Measurements from ENCODE around the gene ATP10B.
"Not testable (repeated sequence)": the region's sequence is repeated elsewhere in the genome, so short reads cannot be mapped to it uniquely, and the experiment has no call there.

Gene ATP10B, protein sequence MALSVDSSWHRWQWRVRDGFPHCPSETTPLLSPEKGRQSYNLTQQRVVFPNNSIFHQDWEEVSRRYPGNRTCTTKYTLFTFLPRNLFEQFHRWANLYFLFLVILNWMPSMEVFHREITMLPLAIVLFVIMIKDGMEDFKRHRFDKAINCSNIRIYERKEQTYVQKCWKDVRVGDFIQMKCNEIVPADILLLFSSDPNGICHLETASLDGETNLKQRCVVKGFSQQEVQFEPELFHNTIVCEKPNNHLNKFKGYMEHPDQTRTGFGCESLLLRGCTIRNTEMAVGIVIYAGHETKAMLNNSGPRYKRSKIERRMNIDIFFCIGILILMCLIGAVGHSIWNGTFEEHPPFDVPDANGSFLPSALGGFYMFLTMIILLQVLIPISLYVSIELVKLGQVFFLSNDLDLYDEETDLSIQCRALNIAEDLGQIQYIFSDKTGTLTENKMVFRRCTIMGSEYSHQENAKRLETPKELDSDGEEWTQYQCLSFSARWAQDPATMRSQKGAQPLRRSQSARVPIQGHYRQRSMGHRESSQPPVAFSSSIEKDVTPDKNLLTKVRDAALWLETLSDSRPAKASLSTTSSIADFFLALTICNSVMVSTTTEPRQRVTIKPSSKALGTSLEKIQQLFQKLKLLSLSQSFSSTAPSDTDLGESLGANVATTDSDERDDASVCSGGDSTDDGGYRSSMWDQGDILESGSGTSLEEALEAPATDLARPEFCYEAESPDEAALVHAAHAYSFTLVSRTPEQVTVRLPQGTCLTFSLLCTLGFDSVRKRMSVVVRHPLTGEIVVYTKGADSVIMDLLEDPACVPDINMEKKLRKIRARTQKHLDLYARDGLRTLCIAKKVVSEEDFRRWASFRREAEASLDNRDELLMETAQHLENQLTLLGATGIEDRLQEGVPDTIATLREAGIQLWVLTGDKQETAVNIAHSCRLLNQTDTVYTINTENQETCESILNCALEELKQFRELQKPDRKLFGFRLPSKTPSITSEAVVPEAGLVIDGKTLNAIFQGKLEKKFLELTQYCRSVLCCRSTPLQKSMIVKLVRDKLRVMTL (N-terminal part only)

DNA sequence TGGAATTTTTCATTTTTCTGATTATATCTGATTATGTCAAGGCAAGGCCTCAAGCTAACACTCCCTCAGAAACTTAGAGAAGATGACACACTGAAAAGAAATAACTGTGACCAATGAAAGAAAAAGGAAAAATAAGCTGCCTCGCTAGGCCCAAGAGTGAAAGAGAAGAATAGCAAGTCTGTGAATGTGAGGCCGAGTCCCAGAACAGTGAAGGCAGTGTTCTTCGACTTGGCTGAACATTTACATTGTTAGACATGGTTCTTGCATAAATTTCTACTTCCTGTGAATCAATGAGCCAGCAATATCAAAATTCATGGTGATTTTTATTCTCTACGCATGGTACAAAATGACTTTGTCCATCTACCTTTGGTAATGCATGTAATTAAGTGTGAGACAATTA, at the start of gene ATP10B:
Gene ATP10B (minus strand): TSS at position 163 of the 400 bp plus-strand sequence. CDS start 164,137 bp downstream, outside the sequence.
- DNase-seq, result no peak

DNA sequence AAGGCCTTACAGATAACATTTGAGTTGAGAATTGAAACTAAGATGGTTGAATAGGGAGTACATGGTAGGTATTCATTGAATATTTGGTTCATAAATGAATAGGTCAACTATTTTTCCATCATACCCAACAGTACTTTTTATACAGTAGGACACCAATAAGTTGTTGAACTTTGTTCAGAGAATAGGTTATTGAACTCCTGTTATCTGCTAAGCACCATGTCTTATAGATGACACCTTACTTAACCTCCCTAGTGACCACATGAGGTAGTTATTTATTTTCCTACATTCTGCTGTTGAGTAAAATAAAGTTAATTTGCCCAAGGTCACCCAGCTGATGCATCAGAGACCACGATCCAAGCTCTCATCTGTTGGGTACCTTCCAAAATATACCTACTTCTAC, 49.6 kb upstream of the ATP10B start:
- no peak for DNase-seq

DNA sequence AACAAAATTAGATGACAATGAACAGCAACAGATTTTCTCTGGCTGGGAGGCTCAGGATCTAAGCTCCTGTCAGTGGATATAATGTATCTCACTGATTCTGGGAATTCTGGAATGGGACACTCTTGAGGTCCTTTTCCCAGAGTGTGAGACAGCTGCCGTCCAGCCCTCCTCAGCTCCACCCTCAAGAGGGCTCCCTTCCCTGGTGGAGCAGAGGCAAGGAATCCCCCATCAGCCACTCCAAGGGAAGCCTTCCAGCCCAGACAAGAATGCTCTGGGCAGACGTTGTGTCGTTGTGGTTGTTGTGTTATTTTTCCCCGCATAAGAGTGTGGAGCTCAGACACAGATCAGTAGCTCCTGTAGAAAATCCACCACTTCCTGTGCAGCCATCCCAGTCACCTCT, 47.7 kb upstream of the ATP10B start:
- DNase-seq, result no peak

DNA sequence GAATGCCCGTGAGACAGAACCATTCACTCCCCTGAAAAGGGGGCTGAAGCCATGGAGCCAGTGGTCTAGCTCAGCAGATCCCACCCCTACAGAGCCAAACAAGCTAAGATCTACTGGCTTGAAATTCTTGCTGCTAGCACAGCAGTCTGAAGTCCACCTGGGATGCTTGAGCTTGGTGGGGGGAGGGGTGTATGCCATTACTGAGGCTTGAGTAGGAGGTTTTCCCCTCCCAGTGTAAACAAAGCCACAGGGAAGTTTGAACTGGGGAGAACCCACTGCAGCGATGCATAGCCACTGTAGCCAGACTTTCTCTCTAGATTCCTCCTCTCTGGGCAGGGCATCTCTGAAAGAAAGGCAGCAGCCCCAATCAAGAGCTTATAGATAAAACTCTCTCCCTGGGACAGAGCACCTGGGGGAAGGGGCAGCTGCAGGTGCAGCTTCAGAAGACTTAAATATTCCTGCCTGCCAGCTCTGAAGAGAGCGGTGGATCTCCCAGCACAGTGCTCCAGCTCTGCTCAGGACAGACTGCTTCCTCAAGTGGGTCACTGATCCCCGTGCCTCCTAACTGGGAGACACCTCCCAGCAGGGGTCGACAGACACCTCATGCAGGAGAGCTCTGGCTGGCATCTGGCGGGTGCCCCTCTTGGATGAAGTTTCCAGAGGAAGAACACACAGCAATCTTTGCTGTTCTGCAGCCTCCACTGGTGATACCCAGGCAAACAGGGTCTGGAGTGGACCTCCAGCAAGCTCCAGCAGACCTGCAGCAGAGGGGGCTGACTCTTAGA, 41.4 kb upstream of the ATP10B start:
- DNase-seq, result not testable (repeated sequence)

DNA sequence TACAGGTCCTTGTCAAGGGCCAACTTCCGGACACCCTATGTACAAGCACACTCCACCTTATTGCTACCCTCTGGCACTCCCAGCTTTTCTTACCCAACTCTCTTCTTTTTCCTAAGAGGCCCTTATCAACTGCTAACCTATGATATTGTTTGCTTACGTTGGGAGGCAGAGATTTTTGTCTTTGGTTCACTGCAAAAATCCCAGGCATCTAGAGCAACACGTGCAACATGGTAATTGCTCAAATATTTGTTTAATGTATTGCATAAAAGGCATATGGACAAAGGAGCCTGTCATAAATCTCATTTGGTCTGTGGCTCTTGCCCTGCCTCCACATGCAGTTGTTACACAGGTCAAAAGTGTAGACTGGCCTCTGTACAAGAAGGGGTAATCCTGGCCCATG, 35.8 kb upstream of the ATP10B start:
- DNase-seq, result no peak

DNA sequence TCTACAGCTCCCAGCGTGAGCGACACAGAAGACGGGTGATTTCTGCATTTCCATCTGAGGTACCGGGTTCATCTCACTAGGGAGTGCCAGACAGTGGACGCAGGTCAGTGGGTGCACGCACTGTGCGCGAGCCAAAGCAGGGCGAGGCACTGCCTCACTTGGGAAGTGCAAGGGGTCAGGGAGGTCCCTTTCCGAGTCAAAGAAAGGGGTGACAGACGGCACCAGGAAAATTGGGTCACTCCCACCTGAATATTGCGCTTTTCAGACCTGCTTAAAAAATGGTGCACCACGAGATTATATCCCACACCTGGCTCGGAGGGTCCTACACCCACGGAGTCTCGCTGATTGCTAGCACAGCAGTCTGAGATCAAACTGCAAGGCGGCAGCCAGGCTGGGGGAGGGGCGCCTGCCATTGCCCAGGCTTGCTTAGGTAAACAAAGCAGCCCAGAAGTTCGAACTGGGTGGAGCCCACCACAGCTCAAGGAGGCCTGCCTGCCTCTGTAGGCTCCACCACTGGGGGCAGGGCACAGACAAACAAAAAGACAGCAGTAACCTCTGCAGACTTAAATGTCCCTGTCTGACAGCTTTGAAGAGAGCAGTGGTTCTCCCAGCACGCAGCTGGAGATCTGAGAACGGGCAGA, 21.7 kb upstream of the ATP10B start:
- DNase-seq, result not testable (repeated sequence)

- DNase-seq, result no peak
These were observed 18.0 kb upstream of the ATP10B start for GRCh38 chr5:160869989-160870521.

- no peak for DNase-seq
These were observed 16.0 kb upstream of the ATP10B start for GRCh38 chr5:160867976-160868375.

DNA sequence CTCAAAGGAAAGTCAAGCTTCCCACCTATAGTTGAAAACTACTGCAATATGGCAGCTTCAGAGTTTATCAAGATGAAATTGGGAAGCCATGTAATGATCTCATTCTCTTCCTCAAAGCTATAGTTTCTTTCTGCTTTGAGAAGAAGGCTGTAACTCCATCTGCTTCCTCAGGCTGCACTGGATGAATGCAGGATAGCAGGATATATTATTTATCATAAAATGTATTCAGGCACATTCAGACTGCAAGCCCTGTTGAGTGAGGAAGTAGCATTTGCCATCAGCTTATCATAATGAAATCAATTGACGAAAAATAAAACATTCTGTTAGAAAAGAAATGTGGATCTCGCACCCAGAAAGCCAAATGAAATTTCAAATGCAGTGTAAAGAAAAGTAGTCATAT, 560 bp downstream of the ATP10B start:
- DNase-seq, result no peak

- no peak for DNase-seq
These were observed 1.6 kb downstream of the ATP10B start for GRCh38 chr5:160850421-160850820.

DNA sequence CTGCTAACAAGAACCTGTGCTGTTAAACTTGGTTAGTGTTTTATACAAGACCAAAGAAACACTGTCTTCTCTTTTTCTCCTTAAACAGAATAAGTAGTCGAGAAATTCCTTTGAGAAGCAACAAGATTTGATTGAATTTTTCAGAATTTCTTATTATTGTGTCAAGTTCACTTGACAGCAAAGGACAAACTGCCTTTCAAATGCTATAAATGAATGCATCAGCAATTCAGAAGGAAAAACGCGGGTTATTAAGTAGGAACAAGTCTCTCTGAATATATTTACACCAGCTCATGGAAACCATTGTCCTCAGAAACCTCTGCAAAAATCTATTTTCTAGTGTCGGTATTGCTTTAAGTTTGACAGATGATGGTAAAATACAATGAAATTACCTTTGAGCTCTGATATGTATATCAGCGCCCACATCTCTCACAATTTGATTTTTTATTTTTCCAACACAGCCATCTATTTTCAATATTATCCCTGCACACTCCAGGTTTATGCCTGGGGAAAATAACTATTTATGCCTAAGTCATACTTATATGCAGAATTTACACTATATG, 4.4 kb downstream of the ATP10B start:
- DNase-seq, result no peak

GRCh38 chr5:160846642-160847041, 5.4 kb downstream of the ATP10B start:
- DNase-seq, result no peak

- no peak for DNase-seq
These were observed 7.8 kb downstream of the ATP10B start for GRCh38 chr5:160844177-160844576.

GRCh38 chr5:160843240-160843639, 8.8 kb downstream of the ATP10B start:
- no peak for DNase-seq

- DNase-seq, result no peak
These were observed 14.0 kb downstream of the ATP10B start for GRCh38 chr5:160837749-160838593.

GRCh38 chr5:160837211-160837610, 14.8 kb downstream of the ATP10B start:
- no peak for DNase-seq

GRCh38 chr5:160835818-160836528, 16.0 kb downstream of the ATP10B start:
- no peak for DNase-seq

DNA sequence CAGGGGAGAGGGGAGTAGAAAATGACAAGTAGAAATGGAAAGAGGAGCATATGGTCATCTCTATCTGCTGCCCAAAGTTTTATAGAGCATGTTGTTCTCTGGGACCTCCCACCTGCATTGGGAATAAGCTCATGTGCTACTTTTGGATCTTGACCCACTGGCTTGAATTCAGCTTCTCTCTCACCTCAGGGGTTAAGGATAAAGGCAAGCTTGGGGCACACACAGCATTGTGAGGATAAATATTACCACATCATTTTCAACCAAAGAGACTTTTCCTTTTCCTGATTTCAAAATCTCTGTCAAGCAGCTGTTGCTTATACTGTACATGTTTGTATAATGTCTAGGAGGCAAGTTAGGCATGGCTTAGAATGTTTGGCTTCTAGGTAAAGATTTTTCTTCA, 16.6 kb downstream of the ATP10B start:
- DNase-seq, result no peak

DNA sequence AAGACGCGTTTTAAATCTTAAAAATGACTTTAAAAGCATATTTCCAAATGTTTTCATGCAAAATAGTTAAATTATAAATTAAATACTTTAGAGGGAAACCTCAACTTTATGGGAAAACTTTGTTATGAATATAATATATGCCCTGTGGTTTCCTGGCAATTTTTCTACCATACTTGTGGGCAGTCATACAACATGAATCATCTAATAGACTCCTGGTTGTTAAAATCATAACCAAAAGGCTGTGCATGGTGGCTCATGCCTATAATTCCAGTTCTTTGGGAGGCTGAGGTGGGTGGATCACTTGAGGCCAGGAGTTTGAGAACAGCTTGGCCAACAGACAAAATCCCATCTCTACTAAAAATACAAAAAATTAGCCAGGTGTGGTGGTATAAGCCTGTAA, 18.2 kb downstream of the ATP10B start:
- no peak for DNase-seq

GRCh38 chr5:160831801-160832200, 20.2 kb downstream of the ATP10B start:
- DNase-seq, result no peak
